ENCODE results near the gene GALNT6.

The GALNT6 gene

DNA sequence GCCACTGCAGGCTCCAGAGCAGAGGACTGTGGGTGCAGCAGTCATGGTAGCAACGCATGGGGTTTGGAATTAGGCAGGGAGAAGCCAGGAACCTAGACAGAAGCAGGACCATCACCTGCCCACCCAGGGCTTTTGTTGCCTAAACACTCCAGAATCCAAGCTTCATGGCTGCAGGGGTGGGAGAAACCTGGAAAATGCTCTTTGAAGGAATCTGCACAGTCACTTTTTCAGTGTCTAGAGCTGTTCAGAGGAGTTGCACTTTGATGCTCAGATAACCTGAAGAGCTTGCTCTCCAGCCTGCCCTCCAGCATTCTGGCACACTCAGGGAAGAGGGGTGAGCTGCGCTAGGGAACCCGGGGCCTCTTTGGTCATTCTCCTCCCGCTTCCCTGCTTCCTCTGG is 43.1 kb downstream of the GALNT6 start:
- Histone ChIP-seq H3K9ac (no peak overlapping the region), H3K27ac (no peak overlapping the region), H3K9me3 (ENCODE audit: control insufficient read depth, low read length) (no peaks in the 10 kb centered on the region), H3K4me3 (ENCODE audit: low read depth, low read length) (no peak overlapping the region), H3K4me1 (peaks cover 2% of the 10 kb centered on the region), H3K4me2 (ENCODE audit: low read length) (no peak overlapping the region), H2AFZ (no peak overlapping the region), H3K79me2 (no peaks in the 10 kb centered on the region), H3K27me3 (ENCODE audit: control insufficient read depth, insufficient read depth, low read length) (no peaks in the 10 kb centered on the region), H3K36me3 (ENCODE audit: control insufficient read depth, insufficient read depth, low read length) (no peaks in the 10 kb centered on the region)
- TF ChIP-seq, protein P1, sequence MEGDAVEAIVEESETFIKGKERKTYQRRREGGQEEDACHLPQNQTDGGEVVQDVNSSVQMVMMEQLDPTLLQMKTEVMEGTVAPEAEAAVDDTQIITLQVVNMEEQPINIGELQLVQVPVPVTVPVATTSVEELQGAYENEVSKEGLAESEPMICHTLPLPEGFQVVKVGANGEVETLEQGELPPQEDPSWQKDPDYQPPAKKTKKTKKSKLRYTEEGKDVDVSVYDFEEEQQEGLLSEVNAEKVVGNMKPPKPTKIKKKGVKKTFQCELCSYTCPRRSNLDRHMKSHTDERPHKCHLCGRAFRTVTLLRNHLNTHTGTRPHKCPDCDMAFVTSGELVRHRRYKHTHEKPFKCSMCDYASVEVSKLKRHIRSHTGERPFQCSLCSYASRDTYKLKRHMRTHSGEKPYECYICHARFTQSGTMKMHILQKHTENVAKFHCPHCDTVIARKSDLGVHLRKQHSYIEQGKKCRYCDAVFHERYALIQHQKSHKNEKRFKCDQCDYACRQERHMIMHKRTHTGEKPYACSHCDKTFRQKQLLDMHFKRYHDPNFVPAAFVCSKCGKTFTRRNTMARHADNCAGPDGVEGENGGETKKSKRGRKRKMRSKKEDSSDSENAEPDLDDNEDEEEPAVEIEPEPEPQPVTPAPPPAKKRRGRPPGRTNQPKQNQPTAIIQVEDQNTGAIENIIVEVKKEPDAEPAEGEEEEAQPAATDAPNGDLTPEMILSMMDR (IDR thresholded peaks at IDR 0.05), result no peak

DNA sequence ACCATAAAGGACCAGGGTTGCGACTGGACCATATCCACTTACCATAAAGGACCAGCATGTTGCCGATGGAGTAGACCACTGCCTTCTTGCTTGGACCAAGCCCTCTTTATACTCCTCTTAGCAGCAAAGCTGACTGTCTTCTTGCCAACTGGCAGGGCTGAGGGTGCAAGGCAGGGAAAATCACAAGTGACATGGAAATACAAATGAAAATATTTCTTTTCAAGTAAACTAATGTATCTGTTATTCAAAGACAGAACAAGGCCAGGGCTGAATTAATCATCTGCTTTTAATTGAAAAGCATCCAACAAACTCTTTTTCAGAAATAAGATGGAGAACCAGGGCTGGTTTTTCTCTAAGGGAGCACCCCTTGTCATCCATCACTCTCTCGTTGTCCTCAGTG is 44.6 kb downstream of the GALNT6 start, which contains the start of gene CELA1:
Gene CELA1 (minus strand): TSS at position 99 of the 400 bp plus-strand sequence. CDS start 41 bp downstream, at position 58.
- Histone ChIP-seq H3K9ac (no peak within 1 kb of the TSS), H3K36me3 (ENCODE audit: control insufficient read depth, insufficient read depth, low read length) (no peaks in the 10 kb centered on the region), H3K4me3 (ENCODE audit: low read depth, low read length) (no peak within 1 kb of the TSS), H3K27ac (no peak within 1 kb of the TSS), H3K4me2 (ENCODE audit: low read length) (no peak within 1 kb of the TSS), H3K4me1 (peaks cover 2% of the 10 kb centered on the region), H3K9me3 (ENCODE audit: control insufficient read depth, low read length) (no peaks in the 10 kb centered on the region), H3K27me3 (ENCODE audit: control insufficient read depth, insufficient read depth, low read length) (no peaks in the 10 kb centered on the region), H3K79me2 (no peaks in the 10 kb centered on the region), H2AFZ (no peak within 1 kb of the TSS)
- TF ChIP-seq, protein P1 (IDR thresholded peaks at IDR 0.05), result no peak

DNA sequence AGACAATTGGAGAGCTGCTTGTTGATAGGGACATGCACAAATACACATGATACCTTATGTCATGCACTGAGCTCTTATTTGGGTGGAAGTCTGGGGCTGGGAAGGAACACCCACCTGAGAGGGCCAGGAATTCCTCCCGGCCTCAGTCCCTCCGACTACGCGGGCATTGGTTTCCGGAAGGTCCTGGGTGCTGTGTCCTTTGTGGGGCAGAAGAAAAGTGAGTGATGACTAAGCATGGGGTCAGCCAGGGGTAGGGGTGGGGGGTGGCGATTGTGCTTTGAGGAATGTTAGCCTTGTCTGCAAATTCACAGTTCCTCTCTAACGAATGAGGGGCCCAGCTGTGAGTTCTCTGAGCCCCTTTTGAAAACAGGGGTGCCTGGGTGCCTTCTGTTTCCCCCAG is 45.5 kb downstream of the GALNT6 start:
- Histone ChIP-seq H3K36me3 (ENCODE audit: control insufficient read depth, insufficient read depth, low read length) (no peaks in the 10 kb centered on the region), H3K9me3 (ENCODE audit: control insufficient read depth, low read length) (no peaks in the 10 kb centered on the region)
- TF ChIP-seq, protein P1 (IDR thresholded peaks at IDR 0.05), result no peak

DNA sequence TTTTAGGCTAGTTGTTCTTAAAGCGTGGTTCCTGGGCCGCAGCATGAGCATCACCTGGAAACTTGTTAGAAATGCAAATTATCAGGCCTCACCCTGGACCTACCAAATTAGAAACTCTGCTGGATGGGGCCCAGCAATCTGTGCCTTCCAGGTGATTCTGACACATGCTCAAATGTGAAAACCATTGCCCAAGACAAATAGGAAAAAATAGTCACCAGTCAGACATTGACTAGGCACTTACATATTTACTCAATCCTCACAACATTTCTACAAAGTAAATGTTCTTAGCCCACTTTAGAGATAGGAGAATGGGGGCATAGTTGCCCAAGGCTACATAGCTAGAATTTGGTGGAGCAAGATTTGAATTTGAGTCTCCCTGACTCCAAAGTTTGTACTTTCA is 48.0 kb downstream of the GALNT6 start:
- Histone ChIP-seq H2AFZ (no peak overlapping the region), H3K9me3 (ENCODE audit: control insufficient read depth, low read length) (no peaks in the 10 kb centered on the region), H3K36me3 (ENCODE audit: control insufficient read depth, insufficient read depth, low read length) (no peaks in the 10 kb centered on the region), H3K4me1 (peaks cover 3% of the 10 kb centered on the region), H3K27me3 (ENCODE audit: control insufficient read depth, insufficient read depth, low read length) (no peaks in the 10 kb centered on the region), H3K4me3 (ENCODE audit: low read depth, low read length) (no peak overlapping the region), H3K4me2 (ENCODE audit: low read length) (no peak overlapping the region), H3K9ac (no peak overlapping the region), H3K79me2 (no peaks in the 10 kb centered on the region), H3K27ac (no peak overlapping the region)
- TF ChIP-seq, protein P1 (IDR thresholded peaks at IDR 0.05), result no peak

More for the DNA sequence above, 45.5 kb downstream of the GALNT6 start:
- no peak overlapping the region for H2AFZ ChIP-seq
- H3K4me2 ChIP-seq (ENCODE audit: low read length), result no peak overlapping the region
- H3K4me1 ChIP-seq, result peaks cover 3% of the 10 kb centered on the region
- H3K4me3 ChIP-seq (ENCODE audit: low read depth, low read length), result no peak overlapping the region
- no peaks in the 10 kb centered on the region for H3K27me3 ChIP-seq (ENCODE audit: control insufficient read depth, insufficient read depth, low read length)
- H3K79me2 ChIP-seq, result no peaks in the 10 kb centered on the region
- no peak overlapping the region for H3K9ac ChIP-seq
- no peak overlapping the region for H3K27ac ChIP-seq

DNA sequence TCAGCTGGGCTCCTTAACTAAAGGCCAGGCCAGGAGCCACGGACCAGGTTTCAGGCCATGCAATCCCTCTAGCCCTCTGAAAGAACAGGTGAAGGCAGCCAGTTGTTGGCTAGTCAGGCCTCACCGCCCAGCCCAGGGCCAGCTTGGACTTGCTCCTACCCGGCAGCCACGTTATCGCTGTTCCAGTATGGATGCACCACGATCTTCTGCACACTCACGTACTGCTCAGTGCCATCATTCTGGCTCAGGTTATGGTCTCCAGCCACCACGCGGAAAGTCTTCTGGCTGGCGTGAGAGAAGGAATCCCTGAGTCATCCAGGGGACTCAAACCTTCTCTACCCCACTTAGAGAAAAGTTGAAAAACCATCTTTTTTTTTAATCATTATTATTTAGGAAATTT is 48.8 kb downstream of the GALNT6 start:
- Histone ChIP-seq H3K4me2 (ENCODE audit: low read length) (no peak overlapping the region), H3K9me3 (ENCODE audit: control insufficient read depth, low read length) (no peaks in the 10 kb centered on the region), H3K27me3 (ENCODE audit: control insufficient read depth, insufficient read depth, low read length) (no peaks in the 10 kb centered on the region), H3K4me1 (peaks cover 3% of the 10 kb centered on the region), H3K9ac (no peak overlapping the region), H2AFZ (no peak overlapping the region), H3K79me2 (no peaks in the 10 kb centered on the region), H3K4me3 (ENCODE audit: low read depth, low read length) (no peak overlapping the region), H3K36me3 (ENCODE audit: control insufficient read depth, insufficient read depth, low read length) (no peaks in the 10 kb centered on the region), H3K27ac (no peak overlapping the region)
- TF ChIP-seq, protein P1 (IDR thresholded peaks at IDR 0.05), result no peak
